Colonic mucosa (tissue), 4 donors: ENCODE data around the gene CORO7. TPM values are rescaled to one million over a fixed set of nuclear protein-coding genes. Genes with fewer than 3 reads are reported as not detected.

Experiments
- DNase-seq: peaks from one replicate; pipeline ENCODE4 v3.0.0-alpha.2; 2020
- H3K27ac ChIP-seq: fragments of 200-600 bp; one replicate; pipeline ENCODE4 v1.8.0; 2021
- H3K27me3 ChIP-seq: fragments of 200-600 bp; one replicate; pipeline ENCODE4 v1.8.0; 2021
- H3K36me3 ChIP-seq: fragments of 200-600 bp; one replicate; pipeline ENCODE4 v1.8.0; 2021
- H3K4me1 ChIP-seq: fragments of 200-600 bp; one replicate; pipeline ENCODE4 v1.8.0; 2021; ENCODE audit warnings: mild to moderate bottlenecking
- H3K4me3 ChIP-seq: fragments of 200-600 bp; one replicate; pipeline ENCODE4 v1.8.0; 2021
- H3K9ac ChIP-seq, 2 donors: one replicate each; pipeline ENCODE4 v1.7.0; 2013; ENCODE audit warnings: control low read depth in 2 of 2, low read depth in 2 of 2, low read length in 2 of 2
- H3K9me3 ChIP-seq: fragments of 200-600 bp; one replicate; pipeline ENCODE4 v1.8.0; 2021
- CTCF ChIP-seq: fragments of 200-600 bp; IDR thresholded peaks from one replicate; pipeline ENCODE4 v1.8.0; 2022; ENCODE audit warnings: antibody characterized with exemption, mild to moderate bottlenecking
- intact Hi-C: fragments of 100-400 bp; cut with DNase I; formaldehyde crosslinking; loops from one replicate; pipeline ENCODE4 v1.14.1; 2022
- total RNA-seq, 2 donors: library from RNA; stranded (reverse); fragmentation: NEBNext Ultra II Directional in 1 of 2; extraction: Animal tissue kit (Norgen Biotek cat#: 25700) in 1 of 2; gene quantifications; one replicate each; pipeline ENCODE4 v1.2.1, GENCODE V29; 2021
- donor health status: healthy.
- donor health status: DM: no; HTN: no; CAD: no.
- donor health status: DM: no; HTN: no; CAD: no.

CORO7 gene
- total RNA-seq, 2 donors from 2014 or later, result 37.2 to 55.9 TPM

GRCh38 chr16:4367393-4367856, 49.0 kb downstream of the CORO7 start:
- no peaks in the 10 kb centered on the region for H3K36me3 ChIP-seq
- no peak overlapping the region for H3K27ac ChIP-seq
- H3K4me3 ChIP-seq, result no peak overlapping the region
- peaks cover 3% of the 10 kb centered on the region for H3K4me1 ChIP-seq
- H3K9me3 ChIP-seq, result no peaks in the 10 kb centered on the region
- no peak for DNase-seq
- H3K9ac ChIP-seq, result no peak overlapping the region
- intact Hi-C loops, result no loop called here
- H3K27me3 ChIP-seq, result no peaks in the 10 kb centered on the region
- TF ChIP-seq CTCF, result no peak

- Histone ChIP-seq H3K36me3 (no peaks in the 10 kb centered on the region), H3K27ac (no peak overlapping the region), H3K9me3 (no peaks in the 10 kb centered on the region), H3K4me3 (no peak overlapping the region), H3K27me3 (no peaks in the 10 kb centered on the region), H3K4me1 (no peaks in the 10 kb centered on the region), H3K9ac (no peak overlapping the region)
- intact Hi-C loops, result no loop called here
- TF ChIP-seq CTCF, result no peak
- DNase-seq, result no peak
These were observed 50.4 kb downstream of the CORO7 start for GRCh38 chr16:4366016-4366415.

GRCh38 chr16:4365615-4366014, 50.8 kb downstream of the CORO7 start:
- no peak for DNase-seq
- H3K9me3 ChIP-seq, result no peaks in the 10 kb centered on the region
- no peak overlapping the region for H3K9ac ChIP-seq
- no peaks in the 10 kb centered on the region for H3K4me1 ChIP-seq
- H3K36me3 ChIP-seq, result no peaks in the 10 kb centered on the region
- intact Hi-C loops, result no loop called here
- TF ChIP-seq CTCF, result no peak
- no peak overlapping the region for H3K4me3 ChIP-seq
- H3K27me3 ChIP-seq, result no peaks in the 10 kb centered on the region
- H3K27ac ChIP-seq, result no peak overlapping the region

GRCh38 chr16:4365014-4365406, 51.4 kb downstream of the CORO7 start:
- Histone ChIP-seq H3K36me3 (no peaks in the 10 kb centered on the region), H3K9ac (no peak overlapping the region), H3K9me3 (no peaks in the 10 kb centered on the region)

GRCh38 chr16:4364196-4365013, 52.0 kb downstream of the CORO7 start:
- no peaks in the 10 kb centered on the region for H3K4me1 ChIP-seq
- TF ChIP-seq CTCF, result no peak
- DNase-seq, result no peak
- H3K4me3 ChIP-seq, result no peak overlapping the region
- no peaks in the 10 kb centered on the region for H3K9me3 ChIP-seq
- H3K9ac ChIP-seq, result no peak overlapping the region
- no peaks in the 10 kb centered on the region for H3K36me3 ChIP-seq
- H3K27ac ChIP-seq, result no peak overlapping the region
- intact Hi-C loops, result no loop called here
- no peaks in the 10 kb centered on the region for H3K27me3 ChIP-seq

More at GRCh38 chr16:4365014-4365406, 51.4 kb downstream of the CORO7 start:
- Histone ChIP-seq H3K27ac (no peak overlapping the region), H3K27me3 (no peaks in the 10 kb centered on the region), H3K4me3 (no peak overlapping the region), H3K4me1 (no peaks in the 10 kb centered on the region)
- no peak for DNase-seq
- intact Hi-C loops, result no loop called here
- TF ChIP-seq CTCF, result no peak
